Skeletal muscle satellite cell (primary cell): ENCODE measurements around the gene NEK5.
"Not testable (repeated sequence)": the region's sequence is repeated elsewhere in the genome, so short reads cannot be mapped to it uniquely, and the experiment has no call there.

Experiments
- H3K27me3 ChIP-seq: 2 replicates; pipeline ENCODE4 v1.7.0; 2013; ENCODE audit warnings: low read length; ENCODE audit not compliant: control insufficient read depth, insufficient read depth
- H3K36me3 ChIP-seq: 2 replicates; pipeline ENCODE4 v1.7.0; 2013; ENCODE audit warnings: mild to moderate bottlenecking, control low read depth, low read length; ENCODE audit not compliant: insufficient read depth
- H3K4me1 ChIP-seq: 2 replicates; pipeline ENCODE4 v1.7.0; 2013; ENCODE audit warnings: low read length; ENCODE audit not compliant: control insufficient read depth, insufficient read depth
- H3K4me2 ChIP-seq: 2 replicates; pipeline ENCODE4 v1.7.0; 2013; ENCODE audit warnings: mild to moderate bottlenecking, low read length
- H3K4me3 ChIP-seq: 2 replicates; pipeline ENCODE4 v1.7.0; 2013; ENCODE audit warnings: low read length
- H3K9ac ChIP-seq: 2 replicates; pipeline ENCODE4 v1.7.0; 2013; ENCODE audit warnings: mild to moderate bottlenecking, low read depth, low read length, moderate library complexity
- H3K9me3 ChIP-seq: replicated peaks from 2 replicates; pipeline ENCODE4 v1.7.0; 2013; ENCODE audit warnings: mild to moderate bottlenecking, control low read depth, low read length

Gene NEK5

GRCh38 chr13:52097197-52097596 lies 31.7 kb downstream of the NEK5 start:
- Histone ChIP-seq H3K4me3 (no peak overlapping the region), H3K9ac (no peak overlapping the region), H3K36me3 (no peaks in the 10 kb centered on the region), H3K4me2 (no peak overlapping the region), H3K4me1 (no peaks in the 10 kb centered on the region), H3K9me3 (no peaks in the 10 kb centered on the region), H3K27me3 (no peaks in the 10 kb centered on the region)

DNA sequence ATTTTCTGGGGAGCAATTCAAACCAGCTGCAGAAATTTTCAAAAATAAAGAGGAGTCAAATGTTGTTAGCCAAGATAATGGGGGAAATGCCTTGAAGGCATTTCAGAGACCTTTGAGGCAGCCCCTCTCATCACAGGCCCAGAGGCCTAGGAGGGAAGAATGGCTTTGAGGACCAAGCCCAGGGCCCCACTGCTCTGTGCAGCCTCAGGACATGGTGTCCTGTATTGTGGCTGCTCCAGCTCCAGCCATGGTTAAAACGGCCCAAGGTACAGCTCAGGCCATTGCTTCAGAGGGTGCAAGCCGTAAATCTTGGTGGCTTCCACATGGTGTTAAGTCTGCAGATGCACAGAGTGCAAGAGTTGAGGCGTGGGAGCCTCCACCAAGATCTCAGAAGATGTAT lies 32.1 kb downstream of the NEK5 start:
- H3K9me3 ChIP-seq: no peaks in the 10 kb centered on the region
- no peak overlapping the region for H3K9ac ChIP-seq
- no peak overlapping the region for H3K4me2 ChIP-seq
- no peak overlapping the region for H3K4me3 ChIP-seq
- no peaks in the 10 kb centered on the region for H3K36me3 ChIP-seq
- H3K4me1 ChIP-seq: no peaks in the 10 kb centered on the region
- no peaks in the 10 kb centered on the region for H3K27me3 ChIP-seq

DNA sequence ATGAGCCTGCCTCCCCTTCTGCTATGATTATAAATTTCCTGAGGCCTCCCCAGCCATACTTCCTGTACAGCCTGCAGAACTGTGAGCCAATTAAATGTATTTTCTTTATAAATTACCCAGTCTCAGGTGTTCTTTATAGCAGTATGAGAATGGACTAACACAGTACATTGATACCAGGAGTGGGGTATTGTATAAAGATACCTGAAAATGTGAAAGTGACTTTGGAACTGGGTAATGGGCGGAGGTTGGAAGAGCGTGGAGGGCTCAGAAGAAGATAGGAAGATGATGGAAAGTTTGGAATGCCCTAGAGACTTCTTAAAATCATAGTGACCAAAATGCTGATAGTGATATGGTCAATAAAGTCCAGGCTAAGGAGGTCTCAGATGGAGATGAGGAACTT lies 32.8 kb downstream of the NEK5 start:
- H3K4me3 ChIP-seq: no peak overlapping the region
- H3K4me2 ChIP-seq: no peak overlapping the region
- no peaks in the 10 kb centered on the region for H3K9me3 ChIP-seq
- no peak overlapping the region for H3K9ac ChIP-seq
- no peaks in the 10 kb centered on the region for H3K36me3 ChIP-seq
- peaks cover 2% of the 10 kb centered on the region for H3K27me3 ChIP-seq
- H3K4me1 ChIP-seq: no peaks in the 10 kb centered on the region

DNA sequence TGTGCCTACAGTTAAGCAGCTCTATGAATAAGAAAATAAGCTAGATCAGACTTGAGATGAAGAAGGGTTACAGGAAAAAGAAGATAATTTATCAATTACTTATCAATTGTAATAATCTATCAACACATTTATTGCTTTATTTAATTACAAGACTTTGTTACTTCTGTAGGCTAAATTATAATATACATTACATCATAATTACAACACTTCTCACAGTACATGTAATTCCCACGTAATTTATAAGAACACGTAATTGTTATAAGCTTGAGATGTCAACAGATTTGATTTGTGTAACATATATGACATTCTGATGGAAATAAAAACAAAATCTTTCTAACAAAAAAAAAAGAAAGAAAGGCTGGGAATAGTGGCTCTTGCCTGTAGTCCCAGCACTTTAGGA lies 36.8 kb downstream of the NEK5 start:
- Histone ChIP-seq H3K4me2 (no peak overlapping the region), H3K9me3 (no peaks in the 10 kb centered on the region), H3K9ac (no peak overlapping the region), H3K4me1 (no peaks in the 10 kb centered on the region), H3K27me3 (peaks cover 4% of the 10 kb centered on the region), H3K4me3 (no peak overlapping the region), H3K36me3 (no peaks in the 10 kb centered on the region)

- Histone ChIP-seq H3K36me3 (no peaks in the 10 kb centered on the region), H3K4me1 (no peaks in the 10 kb centered on the region), H3K27me3 (peaks cover 7% of the 10 kb centered on the region), H3K4me3 (no peak overlapping the region), H3K4me2 (no peak overlapping the region), H3K9me3 (no peaks in the 10 kb centered on the region), H3K9ac (no peak overlapping the region)
Observed at GRCh38 chr13:52091473-52091872, 37.4 kb downstream of the NEK5 start.

DNA sequence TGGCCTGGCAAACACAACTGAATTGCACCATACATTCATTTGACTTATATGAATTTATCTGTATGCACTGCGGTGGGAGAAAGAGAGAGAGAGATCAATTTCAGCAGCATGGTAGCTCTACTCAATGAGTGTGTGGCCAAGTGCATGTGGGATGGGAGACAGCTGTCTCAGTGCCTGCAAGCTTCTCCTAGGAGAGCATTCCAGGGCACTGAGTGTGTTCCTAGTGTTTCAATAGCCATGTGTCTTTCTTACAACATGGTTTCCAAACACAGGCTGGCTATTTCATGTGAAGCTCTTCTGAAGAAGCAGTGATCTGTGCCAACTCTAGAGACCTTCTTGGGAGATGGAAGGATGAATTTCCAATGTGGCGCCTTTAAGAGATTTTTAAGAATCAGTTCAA lies 43.5 kb downstream of the NEK5 start:
- H3K9ac ChIP-seq: no peak overlapping the region
- no peaks in the 10 kb centered on the region for H3K9me3 ChIP-seq
- H3K36me3 ChIP-seq: no peaks in the 10 kb centered on the region
- peaks cover 3% of the 10 kb centered on the region for H3K27me3 ChIP-seq
- no peaks in the 10 kb centered on the region for H3K4me1 ChIP-seq
- H3K4me3 ChIP-seq: no peak overlapping the region
- no peak overlapping the region for H3K4me2 ChIP-seq

DNA sequence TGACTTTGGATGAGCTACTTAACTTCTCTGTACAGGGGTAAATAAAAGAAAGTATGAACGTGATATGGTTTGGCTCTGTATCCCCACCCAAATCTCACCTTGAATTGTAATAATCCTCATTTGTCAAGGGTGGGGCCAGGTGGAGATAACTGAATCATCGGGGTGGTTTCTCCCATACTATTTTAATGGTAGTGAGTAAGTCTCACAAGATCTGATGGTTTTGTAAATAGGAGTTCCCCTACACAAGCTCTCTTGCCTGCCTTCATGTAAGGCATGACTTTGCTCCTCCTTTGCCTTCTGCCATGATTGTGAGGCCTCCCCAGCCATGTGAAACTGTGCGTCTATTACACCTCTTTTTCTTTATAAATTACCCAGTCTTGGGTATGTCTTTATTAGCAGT lies 43.9 kb downstream of the NEK5 start:
- not testable (repeated sequence) for H3K36me3 ChIP-seq, H3K4me1 ChIP-seq, H3K4me3 ChIP-seq, H3K4me2 ChIP-seq, H3K9ac ChIP-seq, H3K9me3 ChIP-seq, H3K27me3 ChIP-seq

GRCh38 chr13:52082601-52083000 lies 46.3 kb downstream of the NEK5 start:
- H3K4me2 ChIP-seq: no peak overlapping the region
- no peak overlapping the region for H3K4me3 ChIP-seq
- H3K4me1 ChIP-seq: no peaks in the 10 kb centered on the region
- H3K36me3 ChIP-seq: no peaks in the 10 kb centered on the region
- no peaks in the 10 kb centered on the region for H3K9me3 ChIP-seq
- no peak overlapping the region for H3K9ac ChIP-seq
- peaks cover 3% of the 10 kb centered on the region for H3K27me3 ChIP-seq

GRCh38 chr13:52079891-52080290 lies 49.0 kb downstream of the NEK5 start:
- not testable (repeated sequence) for H3K9me3 ChIP-seq, H3K27me3 ChIP-seq, H3K9ac ChIP-seq, H3K4me1 ChIP-seq, H3K4me2 ChIP-seq, H3K36me3 ChIP-seq, H3K4me3 ChIP-seq

DNA sequence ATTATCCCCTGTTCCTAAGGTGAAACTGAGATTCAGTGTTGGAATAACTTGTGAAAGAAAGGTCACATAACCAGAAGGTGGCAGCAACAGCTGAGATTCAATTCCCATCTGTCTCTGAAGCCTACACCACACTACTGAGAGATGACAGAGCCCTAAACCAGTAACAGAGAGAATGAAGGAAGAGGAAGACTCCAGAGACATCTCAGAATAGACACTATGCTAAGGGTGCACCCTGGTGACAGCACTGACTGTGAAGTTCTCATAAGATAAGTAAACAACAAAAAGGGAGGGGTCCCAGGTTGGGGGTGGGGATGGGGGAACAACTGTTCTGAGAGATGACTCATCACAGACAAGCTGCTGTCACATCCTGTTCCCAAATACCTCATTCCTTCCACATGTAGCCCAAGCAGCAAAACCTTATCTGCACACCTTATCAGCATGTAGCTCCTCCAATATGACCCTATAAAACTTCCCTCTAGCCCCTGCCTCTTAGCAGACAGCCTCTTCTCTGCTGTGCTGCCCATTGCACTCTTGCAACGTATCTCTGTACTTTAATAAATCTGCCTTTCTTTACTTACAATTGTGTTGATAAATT lies 57.8 kb downstream of the NEK5 start:
- Histone ChIP-seq H3K4me3 (no peak overlapping the region), H3K4me2 (no peak overlapping the region), H3K27me3 (peaks cover under 1% of the 10 kb centered on the region), H3K9ac (no peak overlapping the region), H3K36me3 (no peaks in the 10 kb centered on the region), H3K9me3 (peaks cover 3% of the 10 kb centered on the region), H3K4me1 (peaks cover 5% of the 10 kb centered on the region)

DNA sequence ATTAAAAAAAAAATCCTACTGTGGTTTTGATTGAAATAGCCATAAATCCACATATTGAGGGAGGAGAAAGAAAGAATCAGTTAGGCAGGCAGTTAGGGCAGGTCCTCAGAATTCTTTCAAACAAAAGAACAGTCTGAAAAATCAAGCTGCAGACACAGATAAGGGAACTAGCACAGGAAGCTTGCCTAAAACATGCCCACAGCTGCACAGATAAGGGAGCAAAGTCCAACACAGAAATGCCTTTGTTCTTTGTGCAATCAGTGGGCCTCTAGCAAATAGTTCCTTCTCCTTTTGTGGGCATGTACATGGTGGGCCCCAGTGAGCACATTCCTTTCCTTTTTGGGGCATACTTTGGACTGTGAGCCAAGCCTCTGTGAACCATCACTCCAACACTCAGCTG lies 61.6 kb downstream of the NEK5 start:
- Histone ChIP-seq H3K4me3 (no peak overlapping the region), H3K4me1 (peaks cover 5% of the 10 kb centered on the region), H3K36me3 (no peaks in the 10 kb centered on the region), H3K4me2 (no peak overlapping the region), H3K9ac (no peak overlapping the region), H3K27me3 (no peaks in the 10 kb centered on the region), H3K9me3 (peaks cover 3% of the 10 kb centered on the region)

DNA sequence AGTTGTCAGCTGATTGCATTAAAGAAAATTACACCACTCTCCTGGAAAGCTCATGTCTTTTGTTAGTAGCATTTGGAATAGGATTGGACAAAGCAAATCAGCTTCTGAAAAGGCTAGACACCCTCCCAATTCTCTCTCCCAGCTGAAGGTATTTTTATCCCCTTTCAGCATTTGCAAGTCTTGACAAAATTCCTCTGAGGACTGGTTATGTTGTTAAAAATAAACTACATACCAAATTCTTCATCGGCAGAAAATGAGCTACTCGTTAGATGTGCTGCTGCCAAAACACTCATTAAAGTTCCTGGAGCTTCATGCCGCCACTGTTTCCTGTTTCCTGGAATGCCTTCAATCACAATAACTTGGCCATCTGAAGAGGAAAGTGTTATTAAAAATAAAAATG lies 67.3 kb downstream of the NEK5 start:
- H3K4me2 ChIP-seq: peak overlapping the region; percentile 19
- H3K9me3 ChIP-seq: no peaks in the 10 kb centered on the region
- no peaks in the 10 kb centered on the region for H3K36me3 ChIP-seq
- H3K4me1 ChIP-seq: no peaks in the 10 kb centered on the region
- H3K4me3 ChIP-seq: no peak overlapping the region
- no peak overlapping the region for H3K9ac ChIP-seq
- no peaks in the 10 kb centered on the region for H3K27me3 ChIP-seq
